Measurements from ENCODE around the gene BNIP5.

DNA sequence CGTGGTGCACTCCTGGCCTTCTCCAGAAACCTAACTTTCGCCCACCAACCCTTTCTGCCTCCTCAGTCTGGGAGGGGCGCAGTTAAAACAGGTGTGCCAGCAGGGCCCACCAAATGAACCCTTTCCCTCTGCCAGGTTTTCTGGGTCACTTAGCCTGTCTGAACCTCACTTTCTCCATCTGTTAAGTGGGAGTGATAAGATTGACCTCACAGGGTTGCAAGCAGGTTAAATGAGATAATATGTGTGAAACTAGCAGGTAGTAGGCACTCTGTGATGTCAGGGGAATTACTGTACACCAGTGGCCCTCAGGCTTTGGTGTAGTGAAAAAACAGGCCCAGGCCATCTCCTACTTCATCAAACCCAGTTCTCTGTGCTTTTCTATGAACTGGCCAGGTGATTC is 14.1 kb downstream of the BNIP5 start:
- TF ChIP-seq, protein P1, sequence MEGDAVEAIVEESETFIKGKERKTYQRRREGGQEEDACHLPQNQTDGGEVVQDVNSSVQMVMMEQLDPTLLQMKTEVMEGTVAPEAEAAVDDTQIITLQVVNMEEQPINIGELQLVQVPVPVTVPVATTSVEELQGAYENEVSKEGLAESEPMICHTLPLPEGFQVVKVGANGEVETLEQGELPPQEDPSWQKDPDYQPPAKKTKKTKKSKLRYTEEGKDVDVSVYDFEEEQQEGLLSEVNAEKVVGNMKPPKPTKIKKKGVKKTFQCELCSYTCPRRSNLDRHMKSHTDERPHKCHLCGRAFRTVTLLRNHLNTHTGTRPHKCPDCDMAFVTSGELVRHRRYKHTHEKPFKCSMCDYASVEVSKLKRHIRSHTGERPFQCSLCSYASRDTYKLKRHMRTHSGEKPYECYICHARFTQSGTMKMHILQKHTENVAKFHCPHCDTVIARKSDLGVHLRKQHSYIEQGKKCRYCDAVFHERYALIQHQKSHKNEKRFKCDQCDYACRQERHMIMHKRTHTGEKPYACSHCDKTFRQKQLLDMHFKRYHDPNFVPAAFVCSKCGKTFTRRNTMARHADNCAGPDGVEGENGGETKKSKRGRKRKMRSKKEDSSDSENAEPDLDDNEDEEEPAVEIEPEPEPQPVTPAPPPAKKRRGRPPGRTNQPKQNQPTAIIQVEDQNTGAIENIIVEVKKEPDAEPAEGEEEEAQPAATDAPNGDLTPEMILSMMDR (IDR thresholded peaks at IDR 0.05), result no peak
- TF ChIP-seq POLR2A (IDR thresholded peaks at IDR 0.05), result no peak

Data from ovary (tissue), 3 donors.